HEK293 (cell line): Measurements from ENCODE around the gene NHLRC3.

Experiments
- MZF1 ChIP-seq: fragments of 450-650 bp; formaldehyde crosslinking; IDR thresholded peaks from 2 replicates; pipeline ENCODE4 v1.5.1; 2017; ENCODE audit warnings: missing biosample characterization, missing genetic modification characterization, borderline replicate concordance
- TCF7L2 ChIP-seq: IDR thresholded peaks from 2 replicates; pipeline ENCODE4 v1.6.1; 2011; ENCODE audit warnings: low read depth, mild to moderate bottlenecking, inconsistent platforms, low read length, moderate library complexity, borderline replicate concordance
- ZBTB20 ChIP-seq: fragments of 450-650 bp; formaldehyde crosslinking; IDR thresholded peaks from 2 replicates; pipeline ENCODE4 v1.5.1; 2016; ENCODE audit warnings: missing biosample characterization, missing genetic modification characterization
- ZNF362 ChIP-seq: fragments of 450-650 bp; formaldehyde crosslinking; IDR thresholded peaks from 2 replicates; pipeline ENCODE4 v1.5.1; 2016; ENCODE audit warnings: missing biosample characterization, missing genetic modification characterization
- ZNF621 ChIP-seq: fragments of 450-650 bp; formaldehyde crosslinking; IDR thresholded peaks from 2 replicates; pipeline ENCODE4 v1.5.1; 2017; ENCODE audit warnings: missing biosample characterization, missing genetic modification characterization
- ZNF664 ChIP-seq: fragments of 450-650 bp; formaldehyde crosslinking; IDR thresholded peaks from 2 replicates; pipeline ENCODE4 v1.5.1; 2016; ENCODE audit warnings: missing biosample characterization, missing genetic modification characterization
- TF ChIP-seq, protein P1 (sequence below): fragments of 450-650 bp; formaldehyde crosslinking; IDR thresholded peaks from 2 replicates; pipeline ENCODE4 v1.5.1; 2016; ENCODE audit warnings: missing biosample characterization, missing genetic modification characterization
- TF ChIP-seq, protein P2 (sequence below): fragments of 450-650 bp; formaldehyde crosslinking; IDR thresholded peaks from 2 replicates; pipeline ENCODE4 v1.5.1; 2016; ENCODE audit warnings: missing biosample characterization, missing genetic modification characterization, low read depth
- TF ChIP-seq, protein P3 (sequence below): fragments of 450-650 bp; formaldehyde crosslinking; IDR thresholded peaks from 2 replicates; pipeline ENCODE4 v1.5.1; 2016; ENCODE audit warnings: missing biosample characterization, missing genetic modification characterization
- TF ChIP-seq, protein P4 (sequence below): fragments of 450-650 bp; formaldehyde crosslinking; IDR thresholded peaks from 2 replicates; pipeline ENCODE4 v1.5.1; 2017; ENCODE audit warnings: missing biosample characterization, mild to moderate bottlenecking, missing genetic modification characterization, moderate library complexity
- TF ChIP-seq, protein P5 (sequence below): fragments of 450-650 bp; formaldehyde crosslinking; IDR thresholded peaks from 2 replicates; pipeline ENCODE4 v1.5.1; 2017; ENCODE audit warnings: missing biosample characterization, missing genetic modification characterization

- TF ChIP-seq, protein P1, sequence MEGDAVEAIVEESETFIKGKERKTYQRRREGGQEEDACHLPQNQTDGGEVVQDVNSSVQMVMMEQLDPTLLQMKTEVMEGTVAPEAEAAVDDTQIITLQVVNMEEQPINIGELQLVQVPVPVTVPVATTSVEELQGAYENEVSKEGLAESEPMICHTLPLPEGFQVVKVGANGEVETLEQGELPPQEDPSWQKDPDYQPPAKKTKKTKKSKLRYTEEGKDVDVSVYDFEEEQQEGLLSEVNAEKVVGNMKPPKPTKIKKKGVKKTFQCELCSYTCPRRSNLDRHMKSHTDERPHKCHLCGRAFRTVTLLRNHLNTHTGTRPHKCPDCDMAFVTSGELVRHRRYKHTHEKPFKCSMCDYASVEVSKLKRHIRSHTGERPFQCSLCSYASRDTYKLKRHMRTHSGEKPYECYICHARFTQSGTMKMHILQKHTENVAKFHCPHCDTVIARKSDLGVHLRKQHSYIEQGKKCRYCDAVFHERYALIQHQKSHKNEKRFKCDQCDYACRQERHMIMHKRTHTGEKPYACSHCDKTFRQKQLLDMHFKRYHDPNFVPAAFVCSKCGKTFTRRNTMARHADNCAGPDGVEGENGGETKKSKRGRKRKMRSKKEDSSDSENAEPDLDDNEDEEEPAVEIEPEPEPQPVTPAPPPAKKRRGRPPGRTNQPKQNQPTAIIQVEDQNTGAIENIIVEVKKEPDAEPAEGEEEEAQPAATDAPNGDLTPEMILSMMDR = no peak
- no peak for TF ChIP-seq ZNF664 (tag by site-specific recombination)
- TF ChIP-seq ZBTB20 = no peak; the same call in 1 of the 2 replicates
- TF ChIP-seq, protein P2, sequence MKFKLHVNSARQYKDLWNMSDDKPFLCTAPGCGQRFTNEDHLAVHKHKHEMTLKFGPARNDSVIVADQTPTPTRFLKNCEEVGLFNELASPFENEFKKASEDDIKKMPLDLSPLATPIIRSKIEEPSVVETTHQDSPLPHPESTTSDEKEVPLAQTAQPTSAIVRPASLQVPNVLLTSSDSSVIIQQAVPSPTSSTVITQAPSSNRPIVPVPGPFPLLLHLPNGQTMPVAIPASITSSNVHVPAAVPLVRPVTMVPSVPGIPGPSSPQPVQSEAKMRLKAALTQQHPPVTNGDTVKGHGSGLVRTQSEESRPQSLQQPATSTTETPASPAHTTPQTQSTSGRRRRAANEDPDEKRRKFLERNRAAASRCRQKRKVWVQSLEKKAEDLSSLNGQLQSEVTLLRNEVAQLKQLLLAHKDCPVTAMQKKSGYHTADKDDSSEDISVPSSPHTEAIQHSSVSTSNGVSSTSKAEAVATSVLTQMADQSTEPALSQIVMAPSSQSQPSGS = no peak
- TF ChIP-seq, protein P3, sequence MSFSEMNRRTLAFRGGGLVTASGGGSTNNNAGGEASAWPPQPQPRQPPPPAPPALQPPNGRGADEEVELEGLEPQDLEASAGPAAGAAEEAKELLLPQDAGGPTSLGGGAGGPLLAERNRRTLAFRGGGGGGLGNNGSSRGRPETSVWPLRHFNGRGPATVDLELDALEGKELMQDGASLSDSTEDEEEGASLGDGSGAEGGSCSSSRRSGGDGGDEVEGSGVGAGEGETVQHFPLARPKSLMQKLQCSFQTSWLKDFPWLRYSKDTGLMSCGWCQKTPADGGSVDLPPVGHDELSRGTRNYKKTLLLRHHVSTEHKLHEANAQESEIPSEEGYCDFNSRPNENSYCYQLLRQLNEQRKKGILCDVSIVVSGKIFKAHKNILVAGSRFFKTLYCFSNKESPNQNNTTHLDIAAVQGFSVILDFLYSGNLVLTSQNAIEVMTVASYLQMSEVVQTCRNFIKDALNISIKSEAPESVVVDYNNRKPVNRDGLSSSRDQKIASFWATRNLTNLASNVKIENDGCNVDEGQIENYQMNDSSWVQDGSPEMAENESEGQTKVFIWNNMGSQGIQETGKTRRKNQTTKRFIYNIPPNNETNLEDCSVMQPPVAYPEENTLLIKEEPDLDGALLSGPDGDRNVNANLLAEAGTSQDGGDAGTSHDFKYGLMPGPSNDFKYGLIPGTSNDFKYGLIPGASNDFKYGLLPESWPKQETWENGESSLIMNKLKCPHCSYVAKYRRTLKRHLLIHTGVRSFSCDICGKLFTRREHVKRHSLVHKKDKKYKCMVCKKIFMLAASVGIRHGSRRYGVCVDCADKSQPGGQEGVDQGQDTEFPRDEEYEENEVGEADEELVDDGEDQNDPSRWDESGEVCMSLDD = no peak
- TF ChIP-seq, protein P4, sequence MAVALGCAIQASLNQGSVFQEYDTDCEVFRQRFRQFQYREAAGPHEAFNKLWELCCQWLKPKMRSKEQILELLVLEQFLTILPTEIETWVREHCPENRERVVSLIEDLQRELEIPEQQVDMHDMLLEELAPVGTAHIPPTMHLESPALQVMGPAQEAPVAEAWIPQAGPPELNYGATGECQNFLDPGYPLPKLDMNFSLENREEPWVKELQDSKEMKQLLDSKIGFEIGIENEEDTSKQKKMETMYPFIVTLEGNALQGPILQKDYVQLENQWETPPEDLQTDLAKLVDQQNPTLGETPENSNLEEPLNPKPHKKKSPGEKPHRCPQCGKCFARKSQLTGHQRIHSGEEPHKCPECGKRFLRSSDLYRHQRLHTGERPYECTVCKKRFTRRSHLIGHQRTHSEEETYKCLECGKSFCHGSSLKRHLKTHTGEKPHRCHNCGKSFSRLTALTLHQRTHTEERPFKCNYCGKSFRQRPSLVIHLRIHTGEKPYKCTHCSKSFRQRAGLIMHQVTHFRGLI (tag by site-specific recombination) = no peak
- TF ChIP-seq TCF7L2 = no peak
- TF ChIP-seq MZF1 (tag by site-specific recombination) = no peak
- TF ChIP-seq ZNF362 (tag by site-specific recombination) = no peak
- TF ChIP-seq, protein P5, sequence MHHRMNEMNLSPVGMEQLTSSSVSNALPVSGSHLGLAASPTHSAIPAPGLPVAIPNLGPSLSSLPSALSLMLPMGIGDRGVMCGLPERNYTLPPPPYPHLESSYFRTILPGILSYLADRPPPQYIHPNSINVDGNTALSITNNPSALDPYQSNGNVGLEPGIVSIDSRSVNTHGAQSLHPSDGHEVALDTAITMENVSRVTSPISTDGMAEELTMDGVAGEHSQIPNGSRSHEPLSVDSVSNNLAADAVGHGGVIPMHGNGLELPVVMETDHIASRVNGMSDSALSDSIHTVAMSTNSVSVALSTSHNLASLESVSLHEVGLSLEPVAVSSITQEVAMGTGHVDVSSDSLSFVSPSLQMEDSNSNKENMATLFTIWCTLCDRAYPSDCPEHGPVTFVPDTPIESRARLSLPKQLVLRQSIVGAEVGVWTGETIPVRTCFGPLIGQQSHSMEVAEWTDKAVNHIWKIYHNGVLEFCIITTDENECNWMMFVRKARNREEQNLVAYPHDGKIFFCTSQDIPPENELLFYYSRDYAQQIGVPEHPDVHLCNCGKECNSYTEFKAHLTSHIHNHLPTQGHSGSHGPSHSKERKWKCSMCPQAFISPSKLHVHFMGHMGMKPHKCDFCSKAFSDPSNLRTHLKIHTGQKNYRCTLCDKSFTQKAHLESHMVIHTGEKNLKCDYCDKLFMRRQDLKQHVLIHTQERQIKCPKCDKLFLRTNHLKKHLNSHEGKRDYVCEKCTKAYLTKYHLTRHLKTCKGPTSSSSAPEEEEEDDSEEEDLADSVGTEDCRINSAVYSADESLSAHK (tag by site-specific recombination) = no peak
- TF ChIP-seq ZNF621 (tag by site-specific recombination) = no peak
These were observed 811 bp upstream of the NHLRC3 start for GRCh38 chr13:39037410-39037879.
